Activated CD4-positive, alpha-beta T cell treated with anti-CD3 and anti-CD28 coated beads for 4 hours (primary cell): ENCODE results near the gene FAM118A.
"Not testable (repeated sequence)": the region's sequence is repeated elsewhere in the genome, so short reads cannot be mapped to it uniquely, and the experiment has no call there.

Experiments used
- DNase-seq, 2 donors: peaks; one replicate each; pipeline ENCODE4 v3.0.0-alpha.2; 2020

Gene FAM118A

DNA sequence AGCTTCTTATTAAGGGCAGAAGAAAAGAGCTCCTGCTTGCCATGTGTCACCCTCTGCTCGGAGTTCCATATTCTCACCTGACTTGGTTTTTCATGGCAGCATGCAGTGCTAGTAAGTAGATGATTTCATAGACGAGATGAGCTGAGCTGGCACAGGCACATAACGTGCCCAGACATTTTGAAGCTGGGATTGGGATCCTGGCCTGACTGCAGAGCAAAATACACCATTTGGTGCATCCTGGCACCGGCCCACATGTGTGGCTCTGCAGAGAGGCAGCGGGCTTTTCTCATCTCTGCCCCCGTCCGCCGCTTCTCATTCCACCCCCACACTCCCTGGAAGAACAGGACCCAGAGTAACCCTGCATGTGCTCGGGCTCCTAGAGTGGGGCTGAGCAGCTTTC, 24.8 kb downstream of the FAM118A start:
- DNase-seq: no peak

DNA sequence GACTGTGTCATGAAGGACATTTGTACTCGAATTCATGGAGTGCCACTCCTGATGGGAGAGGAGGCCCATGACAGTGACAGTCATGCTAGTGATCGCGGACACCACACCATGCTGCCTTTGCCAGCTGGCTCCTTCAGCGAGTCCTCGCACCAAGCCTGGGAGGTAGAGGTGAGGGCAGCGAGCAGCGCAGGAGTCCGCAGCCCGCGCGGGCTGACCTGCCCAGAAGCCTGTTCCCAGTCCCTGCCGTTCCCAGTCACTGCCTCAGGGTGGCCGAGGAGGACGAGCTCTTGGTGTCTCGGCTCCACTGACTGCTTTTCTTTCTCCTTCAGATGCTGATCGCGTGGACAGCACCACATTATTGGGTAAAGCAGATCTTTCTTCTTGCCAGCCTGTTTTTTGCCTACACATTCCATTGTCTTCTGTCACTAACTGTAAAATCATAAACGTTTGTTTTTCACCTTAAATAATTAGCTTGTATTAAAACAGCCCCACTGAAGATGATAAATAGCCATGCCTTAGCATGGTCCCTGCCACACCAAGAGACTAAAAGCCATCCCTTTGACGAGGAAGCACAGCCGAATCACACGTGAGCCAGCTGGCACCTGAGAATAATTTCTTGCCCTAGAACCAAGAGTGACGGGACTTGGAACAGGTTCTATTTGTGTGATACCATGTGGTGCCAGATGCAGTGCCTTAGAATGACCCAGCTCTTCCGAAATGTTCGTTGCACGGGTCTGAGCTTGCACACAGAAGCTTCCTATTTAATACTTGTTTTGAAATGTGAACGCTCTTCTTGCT, 25.5 kb downstream of the FAM118A start:
- DNase-seq: no peak

DNA sequence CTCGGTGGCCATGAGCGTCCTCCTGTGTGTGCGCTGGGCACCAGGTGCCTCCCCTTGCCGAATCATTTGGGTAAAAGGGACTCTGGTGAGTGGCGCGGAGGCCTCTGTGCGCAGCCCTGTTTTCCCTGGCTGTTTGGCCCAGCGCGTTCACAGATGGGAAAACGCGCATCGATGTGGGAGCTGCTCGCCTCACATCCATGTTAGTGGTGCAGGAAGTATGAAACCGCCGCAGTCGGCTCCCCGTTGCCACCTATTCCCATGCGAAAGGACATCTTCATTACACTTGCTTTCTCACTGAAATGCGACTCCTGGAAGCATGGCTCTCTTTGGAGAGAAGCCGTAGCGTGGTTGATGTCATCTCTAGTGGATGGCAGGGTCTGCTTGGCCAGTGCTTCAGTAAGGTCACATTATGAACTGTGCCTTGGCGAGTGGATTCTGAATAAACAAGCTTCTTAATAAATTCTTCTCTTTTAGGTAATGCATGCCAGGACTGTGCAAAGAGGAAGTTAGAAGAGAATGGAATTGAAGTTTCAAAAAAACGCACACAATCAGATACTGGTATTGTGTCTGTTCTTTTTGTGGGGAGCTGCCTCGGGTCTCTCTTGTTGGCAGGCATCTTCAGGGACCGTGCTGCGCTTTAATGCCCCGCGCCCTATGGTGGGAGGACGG, 26.3 kb downstream of the FAM118A start:
- DNase-seq: no peak

DNA sequence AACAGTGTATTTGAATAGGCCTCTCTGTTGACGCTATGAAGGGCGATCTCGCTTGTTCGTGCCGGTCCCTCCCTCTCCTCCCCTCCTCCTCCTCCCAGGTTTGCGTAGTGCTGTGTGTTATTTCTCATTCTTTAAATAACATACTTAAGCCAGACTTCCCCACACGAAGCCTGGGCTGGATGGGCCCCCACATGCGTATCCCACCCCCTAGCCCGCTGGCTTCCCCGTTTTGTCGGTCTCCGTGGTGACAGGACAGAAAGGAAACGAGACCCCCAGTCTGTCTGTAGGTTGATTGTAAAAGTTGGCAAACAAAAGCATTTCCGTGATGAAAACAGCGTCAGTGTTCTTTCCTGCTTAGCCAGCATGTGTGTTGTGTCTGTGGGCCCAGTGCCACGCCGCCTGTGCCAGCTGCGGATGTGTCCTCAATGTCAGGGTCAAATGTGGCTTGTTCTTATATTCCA, 27.3 kb downstream of the FAM118A start:
- no peak for DNase-seq

DNA sequence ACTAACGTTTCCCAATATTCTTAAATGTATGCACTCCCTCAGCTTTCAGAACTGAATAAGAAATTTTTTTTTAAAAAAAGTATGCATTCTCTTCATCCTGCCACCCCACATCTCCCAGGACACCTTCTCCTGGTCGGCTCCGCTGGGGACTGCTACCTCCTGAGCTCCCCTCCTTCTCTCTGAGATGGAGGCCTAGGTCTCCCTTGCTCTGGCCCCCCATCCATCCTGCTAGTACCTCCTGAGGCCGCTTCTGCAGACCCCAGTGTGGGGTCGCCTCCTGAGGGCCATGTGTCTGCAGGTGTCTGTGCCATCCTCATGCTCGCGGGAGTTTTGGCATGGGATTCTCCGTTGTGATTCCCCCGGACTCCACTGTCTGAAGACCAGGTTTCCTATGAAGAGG, 27.8 kb downstream of the FAM118A start:
- DNase-seq: no peak

DNA sequence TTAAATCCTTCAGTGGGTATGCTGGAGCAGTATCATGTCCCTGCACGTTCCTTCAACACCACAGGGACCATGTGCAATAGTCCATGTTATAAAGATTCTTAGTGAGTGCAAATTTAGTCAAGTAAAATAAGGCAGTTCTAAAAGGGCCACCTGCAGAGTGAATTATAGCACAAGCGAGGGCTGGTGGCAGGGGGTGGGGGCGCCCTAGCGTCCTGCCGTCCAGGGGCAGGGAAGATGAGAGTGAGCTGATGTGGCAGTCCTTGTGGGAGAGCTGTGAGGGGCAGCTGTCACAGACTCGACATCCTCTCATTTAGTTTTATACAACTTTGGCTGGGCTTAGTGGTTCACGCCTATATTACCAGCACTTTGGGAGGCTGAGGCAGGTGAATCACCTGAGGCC, 29.1 kb downstream of the FAM118A start:
- DNase-seq: no peak

DNA sequence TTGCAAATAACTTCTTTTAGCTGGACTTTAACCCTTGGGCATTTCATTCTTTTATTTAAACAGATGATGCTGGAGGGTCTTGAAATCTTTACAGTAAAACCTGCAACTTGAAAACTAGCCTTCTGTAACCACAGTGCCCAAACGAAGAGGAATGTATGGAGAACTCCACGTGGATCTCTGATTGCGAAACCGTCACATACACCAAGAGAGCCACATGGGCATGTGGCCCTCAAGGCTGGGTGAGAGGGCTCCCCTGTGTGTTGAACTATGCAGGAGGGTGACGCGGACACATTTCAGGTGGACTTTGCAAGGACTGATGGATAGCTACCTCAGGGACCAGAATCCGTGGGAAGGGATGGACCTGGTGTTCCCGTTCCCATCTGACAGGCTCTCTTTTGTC, 30.6 kb downstream of the FAM118A start:
- DNase-seq: no peak

DNA sequence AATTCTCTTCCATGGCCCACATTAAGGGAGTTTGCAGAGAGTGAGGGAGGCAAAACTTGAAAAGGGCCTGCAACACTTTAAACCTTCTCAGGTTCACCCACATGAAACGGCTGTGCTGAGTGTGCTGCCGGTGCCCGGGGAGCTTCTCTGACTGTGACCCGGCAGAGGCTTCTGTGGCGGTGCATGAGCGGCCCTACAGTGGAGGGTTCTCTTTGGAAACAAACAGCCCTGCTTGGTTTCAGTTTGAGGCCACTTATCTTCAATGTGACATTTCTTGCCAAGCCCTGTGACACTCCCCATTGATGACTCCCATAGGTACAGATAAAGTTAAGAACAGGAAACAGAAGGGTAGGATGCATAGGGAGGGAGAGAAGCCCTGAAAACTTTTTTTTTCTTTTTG, 31.8 kb downstream of the FAM118A start:
- peak in 1 of 2 donors; percentile 38 for DNase-seq

DNA sequence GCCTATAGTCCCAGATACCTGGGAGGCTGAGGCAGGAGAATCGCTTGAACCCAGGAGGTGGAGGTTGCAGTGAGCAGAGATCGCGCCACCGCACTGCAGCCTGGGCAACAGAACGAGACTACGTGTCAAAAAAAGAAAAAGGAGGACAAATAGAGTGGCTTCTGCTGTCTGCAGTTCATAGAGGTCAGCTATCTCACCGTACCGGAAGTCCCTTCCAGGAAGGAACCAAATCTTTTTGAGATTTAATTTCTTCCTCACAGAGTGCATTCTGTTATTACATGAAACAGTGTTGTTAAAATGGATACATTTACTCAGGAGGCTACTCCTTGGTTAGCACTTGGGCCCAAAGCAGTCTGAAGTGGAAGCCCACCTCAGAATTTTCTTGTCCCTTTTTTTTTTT, 33.4 kb downstream of the FAM118A start:
- no peak for DNase-seq

DNA sequence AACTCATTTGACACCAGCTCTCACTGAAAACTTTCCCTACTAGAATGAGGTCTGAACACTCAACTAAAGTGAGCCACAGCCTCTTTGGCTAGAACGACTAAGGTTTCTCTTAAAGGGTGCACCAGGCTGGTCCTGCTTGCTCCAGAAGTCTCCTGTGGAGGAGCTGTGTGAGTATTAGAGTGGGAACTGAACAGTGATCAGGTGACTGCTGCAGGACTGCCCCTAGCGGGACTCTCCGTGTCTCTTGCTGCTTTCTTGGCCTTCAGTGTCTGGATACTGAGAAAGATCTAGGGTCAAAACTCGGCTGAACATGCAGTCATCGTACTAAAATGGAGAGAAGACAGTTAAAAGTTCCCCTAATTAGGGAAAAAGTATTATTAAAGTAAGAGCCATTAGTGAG, 34.6 kb downstream of the FAM118A start:
- no peak for DNase-seq

DNA sequence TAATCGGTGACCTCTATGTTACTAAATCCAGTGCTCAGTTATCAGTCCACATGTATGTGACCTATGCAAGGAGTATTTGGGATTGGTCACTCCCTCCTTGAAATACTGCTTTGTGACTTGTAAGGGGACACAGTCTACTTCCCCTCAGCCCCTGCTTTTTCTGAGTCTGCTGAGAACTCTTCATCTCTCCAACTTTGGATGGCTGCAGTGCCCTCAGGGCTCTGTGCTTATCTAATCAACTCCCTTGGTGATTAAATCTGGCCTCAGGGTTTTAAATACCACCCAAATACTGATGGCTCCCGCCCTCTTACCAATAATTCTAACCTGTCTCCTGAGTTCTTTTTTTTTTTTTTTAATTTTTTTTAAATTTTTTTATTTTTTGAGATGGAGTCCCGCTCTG, 40.2 kb downstream of the FAM118A start:
- no peak for DNase-seq

DNA sequence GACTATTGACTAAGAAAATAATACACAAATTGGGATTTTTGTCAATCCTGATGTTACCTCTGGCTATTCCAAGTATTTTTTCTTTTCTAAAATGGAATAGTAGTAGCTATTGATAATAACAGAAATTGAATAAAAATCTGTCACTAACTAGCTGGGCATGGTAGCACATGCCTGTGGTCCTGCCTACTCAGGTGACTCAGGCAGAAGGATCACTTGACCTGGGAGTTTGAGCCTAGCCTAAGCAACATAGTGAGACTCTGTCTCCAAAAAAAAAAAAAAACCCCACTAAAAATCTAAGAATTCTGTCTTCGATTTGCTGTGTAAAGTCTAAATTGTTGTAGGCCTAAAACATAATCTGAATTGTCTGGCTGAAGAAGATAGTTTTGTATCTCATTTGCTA, 42.2 kb downstream of the FAM118A start:
- no peak for DNase-seq

DNA sequence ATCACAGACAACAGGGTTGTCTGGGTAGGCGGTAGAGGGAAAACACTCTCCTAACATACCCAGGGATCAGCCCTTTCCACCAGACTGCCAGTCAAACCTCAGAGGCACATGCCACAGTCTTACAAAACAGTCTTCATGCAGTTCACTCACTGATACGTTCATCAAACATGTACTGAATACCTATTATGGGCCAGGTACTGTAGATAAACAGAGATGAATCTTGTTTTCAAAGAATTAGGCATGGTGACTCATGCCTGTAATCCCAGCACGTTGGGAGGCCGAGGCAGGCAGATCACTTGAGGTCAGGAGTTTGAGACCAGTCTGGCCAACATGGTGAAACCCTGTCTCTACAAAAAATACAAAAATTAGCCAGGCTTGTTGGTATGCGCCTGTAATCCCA, 43.0 kb downstream of the FAM118A start:
- not testable (repeated sequence) for DNase-seq

DNA sequence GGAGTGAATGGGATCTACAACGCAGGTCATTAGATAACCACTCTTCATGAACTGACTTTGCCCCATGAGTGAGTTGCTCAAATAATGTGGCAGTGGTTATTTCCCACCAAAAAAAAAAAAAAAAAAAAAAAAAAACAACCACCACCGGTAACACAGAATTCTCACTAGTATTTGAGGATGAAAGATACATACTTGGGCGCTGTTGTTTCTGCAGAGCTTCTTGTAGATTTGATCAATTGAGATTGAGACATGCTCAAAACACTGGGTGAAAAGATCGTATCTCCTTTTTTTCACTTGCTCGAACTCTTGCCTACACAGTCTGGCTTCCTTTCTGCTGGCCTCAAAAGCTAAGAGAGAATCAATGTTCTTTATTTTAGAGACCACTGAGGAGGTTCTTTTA, 44.1 kb downstream of the FAM118A start:
- no peak for DNase-seq

DNA sequence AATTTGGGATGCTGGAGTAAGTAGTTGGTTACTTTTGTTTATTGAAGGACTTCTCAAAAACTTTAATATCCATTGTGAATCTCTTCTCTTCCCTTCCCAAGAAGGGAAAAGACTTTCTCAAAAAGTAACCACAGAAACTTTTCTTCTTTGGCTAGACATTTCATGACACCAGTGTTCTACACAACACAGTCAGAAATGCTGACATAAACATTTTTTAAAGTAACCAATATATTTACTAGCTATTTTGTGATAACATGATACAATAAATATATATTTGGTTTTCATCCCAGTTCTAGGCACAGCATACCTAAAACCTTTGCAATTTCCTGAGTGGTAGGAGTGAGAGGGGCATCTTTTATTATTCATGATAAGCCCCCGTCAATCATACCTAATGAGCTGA, 47.8 kb downstream of the FAM118A start:
- no peak for DNase-seq

DNA sequence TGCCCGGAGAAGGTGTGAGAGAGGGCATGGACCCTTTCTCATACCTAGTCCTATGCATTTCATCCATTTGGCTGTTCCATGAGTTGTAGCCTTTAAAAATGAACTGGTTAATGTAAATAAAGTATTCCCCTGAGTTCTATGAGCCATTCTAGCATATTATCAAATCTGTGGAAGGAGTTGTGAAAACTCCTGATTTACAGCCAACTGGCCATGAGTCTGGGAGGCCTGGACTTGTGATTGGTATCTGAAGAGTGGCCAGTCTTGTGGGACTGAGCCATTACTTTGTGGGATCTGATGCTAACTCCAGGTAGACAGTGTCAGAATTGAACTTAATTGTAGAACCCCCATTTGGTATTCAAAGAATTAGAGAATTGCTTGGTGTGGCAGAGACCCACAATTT, 48.4 kb downstream of the FAM118A start:
- DNase-seq: no peak

DNA sequence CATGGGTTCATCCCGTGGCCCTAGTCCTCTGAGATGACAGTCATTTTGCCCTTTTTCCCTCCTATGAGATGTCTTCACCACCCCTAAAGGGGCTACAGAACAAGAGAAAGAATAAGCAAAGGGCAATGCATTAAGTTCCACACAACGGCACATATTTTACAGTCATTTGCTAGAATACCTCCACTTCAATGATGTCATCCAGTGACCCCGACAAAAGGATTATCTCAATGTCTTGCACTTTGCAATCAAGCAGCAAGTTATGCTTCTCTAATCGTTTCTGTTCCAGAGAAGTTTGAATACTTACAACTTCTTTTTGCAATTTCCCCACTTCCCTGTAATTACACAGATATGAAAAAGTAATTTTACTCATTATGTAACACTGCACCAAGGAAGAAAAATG, 49.9 kb downstream of the FAM118A start:
- no peak for DNase-seq

DNA sequence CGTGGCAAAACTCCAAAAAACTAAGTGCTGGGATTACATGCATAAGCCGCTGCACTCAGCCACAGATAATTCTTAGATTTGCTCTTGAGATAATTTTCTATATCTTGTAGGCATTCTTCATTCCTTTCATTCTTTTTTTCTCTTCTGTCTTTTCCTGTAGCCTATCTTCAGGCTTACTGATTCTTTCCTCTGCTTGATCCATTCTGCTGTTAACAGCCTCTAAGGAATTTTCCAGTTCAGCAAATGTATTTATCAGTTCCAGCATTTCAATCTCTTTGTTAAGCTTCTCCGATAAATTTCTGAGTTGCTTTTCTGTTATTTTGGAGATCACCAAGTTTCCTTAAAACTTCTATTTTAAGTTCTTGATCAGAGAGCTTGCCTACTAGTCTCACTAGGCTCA, 57.0 kb downstream of the FAM118A start:
- DNase-seq: no peak

DNA sequence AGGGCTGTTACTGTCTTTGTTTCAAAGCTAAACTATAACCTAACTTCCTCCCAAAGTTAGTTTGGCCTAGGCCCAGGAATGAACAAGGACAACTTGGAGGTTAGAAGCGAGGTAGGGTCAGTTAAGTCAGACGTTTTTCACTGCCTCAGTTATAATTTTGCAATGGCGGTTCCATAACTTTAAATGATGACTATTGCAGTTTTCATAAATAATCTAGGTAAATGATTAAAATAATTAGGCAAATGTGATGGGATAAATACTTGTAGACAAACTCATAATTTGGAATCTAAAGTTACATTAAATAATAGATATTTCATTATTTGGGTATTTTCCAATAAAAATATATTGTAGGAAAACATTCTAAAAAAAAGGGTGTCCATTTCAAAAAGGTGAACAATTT, 63.9 kb downstream of the FAM118A start:
- DNase-seq: not testable (repeated sequence)

DNA sequence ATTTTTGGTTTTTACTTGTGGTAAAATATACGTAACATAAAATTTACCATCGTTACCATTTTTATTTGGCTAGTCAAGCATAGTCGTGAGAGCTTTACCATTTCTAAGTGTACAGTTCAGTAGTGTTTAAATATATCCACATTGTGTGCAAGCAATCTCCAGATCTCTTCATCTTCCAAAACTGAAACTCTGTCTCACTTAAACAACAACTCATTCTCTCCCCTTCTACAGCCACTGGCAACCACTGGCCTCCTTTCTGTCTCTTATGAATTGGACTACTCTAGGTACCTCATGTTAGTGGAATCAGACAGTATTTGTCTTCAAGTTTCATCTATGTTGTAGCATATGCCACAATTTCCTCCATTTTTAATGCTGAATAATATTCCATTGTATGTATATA, 66.3 kb downstream of the FAM118A start:
- DNase-seq: no peak

DNA sequence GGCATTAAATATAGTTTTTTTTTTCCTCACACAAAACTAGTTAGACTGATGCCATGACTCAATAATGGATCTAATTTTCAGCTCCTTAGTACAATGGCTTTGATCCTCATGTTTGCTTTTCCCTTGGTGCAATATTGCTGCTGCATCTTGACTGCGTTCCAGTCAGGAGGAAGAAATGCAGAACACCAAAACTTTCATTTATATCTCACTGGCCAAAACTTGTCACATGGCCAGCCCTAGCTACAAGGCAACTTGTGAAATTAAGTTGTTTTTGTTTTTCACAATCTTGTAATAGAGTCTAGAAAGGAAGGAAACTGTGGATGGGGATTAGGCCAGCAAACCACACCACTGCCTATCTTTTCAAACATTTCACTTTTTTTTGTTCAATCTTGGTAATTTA, 67.0 kb downstream of the FAM118A start:
- DNase-seq: no peak

DNA sequence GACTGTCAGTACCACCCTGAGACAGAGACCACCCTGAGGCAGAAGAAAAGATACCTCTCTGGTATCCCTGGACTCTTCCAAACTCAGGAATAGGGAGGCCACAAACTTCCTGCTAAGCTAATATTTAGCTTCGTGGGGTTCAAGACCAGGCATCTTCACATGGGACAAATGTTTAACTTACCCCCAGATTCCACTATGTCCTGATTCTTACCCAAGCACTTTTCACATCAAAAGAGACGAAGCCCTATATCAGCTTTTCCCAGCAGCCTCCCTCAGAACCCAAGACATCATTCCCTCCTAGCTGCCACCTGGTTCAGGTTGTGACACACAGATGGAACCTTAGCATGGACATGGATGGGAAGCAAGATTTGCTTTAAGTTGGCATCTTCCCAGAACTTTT, 71.6 kb downstream of the FAM118A start:
- DNase-seq: no peak

DNA sequence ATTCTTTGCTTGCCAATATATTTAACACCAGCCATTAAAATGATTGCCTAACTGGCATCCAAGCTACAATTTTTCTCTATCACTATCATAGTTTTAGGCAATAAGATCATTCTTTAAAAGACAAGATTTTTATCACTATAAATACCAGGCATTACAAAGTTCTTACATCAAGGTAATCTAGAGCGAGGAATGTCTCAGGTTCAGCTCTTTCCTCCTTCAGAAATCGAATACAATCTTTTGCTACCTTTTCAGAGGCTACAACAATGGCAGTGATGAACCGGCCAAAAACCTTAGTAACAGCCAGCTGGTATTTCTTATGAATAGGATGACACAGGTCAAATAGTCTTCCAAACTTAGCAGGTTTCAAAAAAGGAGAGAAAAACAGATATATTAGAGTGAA, 79.8 kb downstream of the FAM118A start:
- DNase-seq: no peak
